Large intestine (tissue), 3 donors: ENCODE measurements around the gene PXYLP1. TPM values are rescaled to one million over a fixed set of nuclear protein-coding genes. Genes with fewer than 3 reads are reported as not detected.
"Not testable (repeated sequence)": the region's sequence is repeated elsewhere in the genome, so short reads cannot be mapped to it uniquely, and the experiment has no call there.

ENCODE experiments used
- DNase-seq, 2 donors: peaks; one replicate each; pipeline versions ENCODE4 v3.0.0 to v3.0.0-alpha.2; 2013
- H3K27ac ChIP-seq: one replicate; pipeline ENCODE4 v1.5.1; 2013; ENCODE audit warnings: low read length
- H3K27me3 ChIP-seq: 2 replicates; pipeline ENCODE4 v1.6.1; 2013; ENCODE audit warnings: low read length; ENCODE audit not compliant: control insufficient read depth, insufficient read depth
- H3K36me3 ChIP-seq: 2 replicates; pipeline ENCODE4 v1.6.1; 2013; ENCODE audit warnings: low read length; ENCODE audit not compliant: control insufficient read depth, insufficient read depth
- H3K4me1 ChIP-seq: one replicate; pipeline ENCODE4 v1.6.1; 2013; ENCODE audit warnings: low read length; ENCODE audit not compliant: control insufficient read depth, insufficient read depth
- H3K4me3 ChIP-seq: one replicate; pipeline ENCODE4 v1.5.1; 2013; ENCODE audit warnings: low read length
- H3K9me3 ChIP-seq: one replicate; pipeline ENCODE4 v1.6.1; 2013; ENCODE audit warnings: mild to moderate bottlenecking, low read depth, low read length, moderate library complexity; ENCODE audit not compliant: control insufficient read depth
- WGBS: methylation state at CpG from one replicate; pipeline ENCODE4 v1.1.5; 2013; ENCODE audit warnings: low lambda C conversion rate; ENCODE audit not compliant: insufficient coverage; 5-methylcytosine and 5-hydroxymethylcytosine counted together
- polyA plus RNA-seq: library from polyadenylated mRNA; unstranded; fragments of 120-200 nt; gene quantifications from one replicate; pipeline ENCODE4 v1.2.1, GENCODE V29; 2013

The PXYLP1 gene
- polyA plus RNA-seq, 1 donor: 20.2 TPM

GRCh38 chr3:141307351-141308059, 75.9 kb downstream of the PXYLP1 start:
- Histone ChIP-seq H3K4me3 (no peak overlapping the region), H3K9me3 (no peaks in the 10 kb centered on the region), H3K36me3 (no peaks in the 10 kb centered on the region), H3K27ac (no peak overlapping the region), H3K4me1 (peaks cover 16% of the 10 kb centered on the region), H3K27me3 (no peaks in the 10 kb centered on the region)
- DNase-seq: no peak
- WGBS: 100% methylated on average over 1 of the region's 16 CpGs

GRCh38 chr3:141308588-141309218, 77.1 kb downstream of the PXYLP1 start:
- H3K27me3 ChIP-seq: no peaks in the 10 kb centered on the region
- H3K4me3 ChIP-seq: no peak overlapping the region
- no peaks in the 10 kb centered on the region for H3K9me3 ChIP-seq
- peaks cover 17% of the 10 kb centered on the region for H3K4me1 ChIP-seq
- peak; percentile 75 to 80 for DNase-seq
- H3K36me3 ChIP-seq: no peaks in the 10 kb centered on the region
- no CpG with 5 or more reads among the region's 13 CpGs for WGBS
- H3K27ac ChIP-seq: no peak overlapping the region

- H3K9me3 ChIP-seq: no peaks in the 10 kb centered on the region
- H3K36me3 ChIP-seq: no peaks in the 10 kb centered on the region
- peak overlapping the region; percentile 41 for H3K27ac ChIP-seq
- no peak for DNase-seq
- peaks cover 17% of the 10 kb centered on the region for H3K4me1 ChIP-seq
- no peaks in the 10 kb centered on the region for H3K27me3 ChIP-seq
- peak overlapping the region; percentile 86 for H3K4me3 ChIP-seq
- no CpG with 5 or more reads among the region's 13 CpGs for WGBS
Observed at GRCh38 chr3:141311170-141311495, 79.5 kb downstream of the PXYLP1 start.

GRCh38 chr3:141311496-141312353, 80.1 kb downstream of the PXYLP1 start:
- Histone ChIP-seq H3K27ac (peak overlapping the region; percentile 83), H3K36me3 (no peaks in the 10 kb centered on the region), H3K4me1 (peaks cover 16% of the 10 kb centered on the region), H3K27me3 (no peaks in the 10 kb centered on the region), H3K4me3 (peak overlapping the region; percentile 86), H3K9me3 (no peaks in the 10 kb centered on the region)
- DNase-seq: peak; percentile 98
- WGBS: no CpG with 5 or more reads among the region's 43 CpGs

GRCh38 chr3:141312354-141313092, 80.9 kb downstream of the PXYLP1 start:
- WGBS: 95% methylated on average over 4 of the region's 16 CpGs
- Histone ChIP-seq H3K4me3 (no peak overlapping the region), H3K27me3 (no peaks in the 10 kb centered on the region), H3K27ac (peak overlapping the region; percentile 83), H3K4me1 (peaks cover 14% of the 10 kb centered on the region), H3K36me3 (no peaks in the 10 kb centered on the region), H3K9me3 (no peaks in the 10 kb centered on the region)
- DNase-seq: no peak

GRCh38 chr3:141313093-141313683, 81.6 kb downstream of the PXYLP1 start:
- Histone ChIP-seq H3K9me3 (no peaks in the 10 kb centered on the region), H3K27me3 (no peaks in the 10 kb centered on the region), H3K36me3 (no peaks in the 10 kb centered on the region), H3K4me3 (no peak overlapping the region), H3K27ac (no peak overlapping the region), H3K4me1 (peaks cover 14% of the 10 kb centered on the region)
- no peak for DNase-seq
- WGBS: 97% methylated on average over 5 of the region's 10 CpGs

- H3K4me3 ChIP-seq, H3K27me3 ChIP-seq, H3K36me3 ChIP-seq, DNase-seq, H3K9me3 ChIP-seq, H3K27ac ChIP-seq: not testable (repeated sequence)
- no CpG with 5 or more reads among the region's 4 CpGs for WGBS
- peaks cover 12% of the 10 kb centered on the region for H3K4me1 ChIP-seq
Observed at GRCh38 chr3:141314415-141314814, 82.8 kb downstream of the PXYLP1 start.

- Histone ChIP-seq H3K27ac (no peak overlapping the region), H3K4me1 (peaks cover 19% of the 10 kb centered on the region), H3K27me3 (no peaks in the 10 kb centered on the region), H3K9me3 (peaks cover 3% of the 10 kb centered on the region), H3K36me3 (no peaks in the 10 kb centered on the region), H3K4me3 (no peak overlapping the region)
- DNase-seq: no peak
- WGBS: no CpG with 5 or more reads among the region's 1 CpG
Observed at GRCh38 chr3:141316851-141317250, 85.2 kb downstream of the PXYLP1 start.

GRCh38 chr3:141320399-141321108, 88.9 kb downstream of the PXYLP1 start:
- Histone ChIP-seq H3K4me3 (no peak overlapping the region), H3K27ac (no peak overlapping the region), H3K27me3 (no peaks in the 10 kb centered on the region), H3K9me3 (peaks cover 3% of the 10 kb centered on the region), H3K36me3 (no peaks in the 10 kb centered on the region), H3K4me1 (peaks cover 30% of the 10 kb centered on the region)
- no peak for DNase-seq
